Ishikawa (cell line): ENCODE data around the gene CFAP57.

Experiments
- CREB1 ChIP-seq: IDR thresholded peaks from 2 replicates; pipeline ENCODE4 v1.6.1; 2012; ENCODE audit warnings: low read depth
- EP300 ChIP-seq: IDR thresholded peaks from 2 replicates; pipeline ENCODE4 v1.6.1; 2012; ENCODE audit warnings: borderline replicate concordance
- FOXM1 ChIP-seq: IDR thresholded peaks from 2 replicates; pipeline ENCODE4 v1.6.1; 2012; ENCODE audit warnings: low read depth, borderline replicate concordance
- MAX ChIP-seq: IDR thresholded peaks from 2 replicates; pipeline ENCODE4 v1.6.1; 2012
- RAD21 ChIP-seq: IDR thresholded peaks from 2 replicates; pipeline ENCODE4 v1.6.1; 2012; ENCODE audit warnings: low read depth
- YY1 ChIP-seq: IDR thresholded peaks from 2 replicates; pipeline ENCODE4 v1.6.1; 2012; ENCODE audit warnings: low read depth
- ZBTB7A ChIP-seq: IDR thresholded peaks from 2 replicates; pipeline ENCODE4 v1.6.1; 2012; ENCODE audit warnings: low read depth

- TF ChIP-seq EP300, result no peak
- TF ChIP-seq ZBTB7A, result no peak
- no peak for TF ChIP-seq FOXM1
- TF ChIP-seq CREB1, result no peak
- no peak for TF ChIP-seq RAD21
- TF ChIP-seq YY1, result no peak
- TF ChIP-seq MAX, result no peak
These were observed 111.9 kb downstream of the CFAP57 start for GRCh38 chr1:43284065-43284464.
